ENCODE data around the gene RANGAP1.
"Not testable (repeated sequence)": the region's sequence is repeated elsewhere in the genome, so short reads cannot be mapped to it uniquely, and the experiment has no call there.

RANGAP1 gene

DNA sequence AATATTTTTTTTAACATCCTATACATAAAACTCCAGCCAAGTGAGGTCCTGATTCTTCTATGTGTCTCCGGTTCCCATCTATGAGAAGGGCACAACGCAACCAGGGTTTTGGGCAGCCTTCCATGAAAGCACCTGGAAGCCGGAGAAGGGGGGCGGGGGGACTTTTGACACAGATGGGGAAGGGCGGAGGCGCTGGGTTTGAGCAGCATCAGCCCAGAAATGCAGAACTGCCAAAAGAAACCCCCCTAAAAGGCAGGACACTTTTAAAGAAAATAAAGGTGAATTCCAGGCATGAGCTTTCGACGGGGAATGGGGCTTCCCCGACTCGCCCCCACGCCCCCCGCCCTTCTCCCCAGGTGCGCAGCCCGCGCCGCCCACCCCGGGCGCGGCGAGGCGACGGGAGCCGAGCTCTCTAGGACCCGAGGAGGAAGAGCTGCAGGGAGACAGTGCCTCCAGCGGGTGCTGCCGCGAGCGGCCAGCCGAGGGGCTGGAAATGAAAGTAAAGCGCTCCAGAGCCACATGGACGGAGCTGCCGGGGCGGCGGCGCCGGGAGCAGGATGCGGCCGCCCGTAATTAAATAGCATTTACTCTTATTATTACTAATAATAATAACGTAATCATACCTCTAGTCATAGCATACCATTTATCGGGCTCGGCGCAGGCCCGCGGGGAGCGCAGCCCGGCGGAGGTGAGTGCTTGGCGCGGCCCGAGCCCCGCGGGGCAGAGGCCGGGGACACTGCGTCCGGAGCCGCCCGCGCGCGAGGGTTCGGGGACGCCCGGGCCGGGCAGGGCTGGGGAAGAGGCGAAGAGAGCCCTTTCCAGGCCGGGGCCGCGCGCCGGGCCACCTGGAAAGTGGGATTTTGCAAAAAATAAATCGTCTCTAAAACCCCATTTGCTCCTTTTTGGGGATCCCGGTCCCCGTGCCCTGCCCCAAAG lies 15.4 kb upstream of the RANGAP1 start, which contains the start of gene ZC3H7B:
TSS of gene ZC3H7B (plus strand) at position 441 of the 936 bp plus-strand sequence. CDS start 19,136 bp downstream, outside the sequence.
- DNase-seq (ENCODE audit: extremely low read depth, low read depth): no peak
- TF ChIP-seq, protein P1, sequence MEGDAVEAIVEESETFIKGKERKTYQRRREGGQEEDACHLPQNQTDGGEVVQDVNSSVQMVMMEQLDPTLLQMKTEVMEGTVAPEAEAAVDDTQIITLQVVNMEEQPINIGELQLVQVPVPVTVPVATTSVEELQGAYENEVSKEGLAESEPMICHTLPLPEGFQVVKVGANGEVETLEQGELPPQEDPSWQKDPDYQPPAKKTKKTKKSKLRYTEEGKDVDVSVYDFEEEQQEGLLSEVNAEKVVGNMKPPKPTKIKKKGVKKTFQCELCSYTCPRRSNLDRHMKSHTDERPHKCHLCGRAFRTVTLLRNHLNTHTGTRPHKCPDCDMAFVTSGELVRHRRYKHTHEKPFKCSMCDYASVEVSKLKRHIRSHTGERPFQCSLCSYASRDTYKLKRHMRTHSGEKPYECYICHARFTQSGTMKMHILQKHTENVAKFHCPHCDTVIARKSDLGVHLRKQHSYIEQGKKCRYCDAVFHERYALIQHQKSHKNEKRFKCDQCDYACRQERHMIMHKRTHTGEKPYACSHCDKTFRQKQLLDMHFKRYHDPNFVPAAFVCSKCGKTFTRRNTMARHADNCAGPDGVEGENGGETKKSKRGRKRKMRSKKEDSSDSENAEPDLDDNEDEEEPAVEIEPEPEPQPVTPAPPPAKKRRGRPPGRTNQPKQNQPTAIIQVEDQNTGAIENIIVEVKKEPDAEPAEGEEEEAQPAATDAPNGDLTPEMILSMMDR (IDR thresholded peaks at IDR 0.05; ENCODE audit: low read depth, low read length, missing control alignments): peak; percentile 37

DNA sequence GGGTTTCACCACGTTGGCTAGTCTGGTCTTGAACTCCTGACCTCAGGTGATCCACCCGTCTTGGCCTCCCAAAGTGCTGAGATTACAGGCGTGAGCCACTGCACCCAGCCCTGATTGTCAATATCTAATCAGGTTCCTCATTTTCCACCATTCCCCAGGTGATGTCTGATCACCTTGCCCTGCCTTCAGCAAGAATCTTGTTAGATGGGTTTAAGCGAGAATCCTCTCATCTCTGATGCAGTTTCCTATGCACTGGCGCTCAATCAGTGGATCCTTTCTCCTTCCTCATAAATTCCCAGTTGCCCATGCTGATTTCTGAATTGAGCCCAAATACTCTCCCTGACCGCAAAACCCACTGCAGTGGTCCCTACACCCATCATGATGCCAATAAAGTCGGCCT lies 14.7 kb upstream of the RANGAP1 start:
- no peak for DNase-seq (ENCODE audit: extremely low read depth, low read depth)
- TF ChIP-seq, protein P1 (IDR thresholded peaks at IDR 0.05; ENCODE audit: low read depth, low read length, missing control alignments): no peak

More for the DNA sequence above, 15.4 kb upstream of the RANGAP1 start, which contains the start of gene ZC3H7B:
- H3K4me3 ChIP-seq (replicated peaks; ENCODE audit: low read depth, low read length): peak within 1 kb of the TSS; percentile 93

GRCh38 chr22:41296826-41297667 lies 11.1 kb upstream of the RANGAP1 start:
- TF ChIP-seq, protein P1 (IDR thresholded peaks at IDR 0.05; ENCODE audit: low read depth, low read length, missing control alignments): no peak
- DNase-seq (ENCODE audit: extremely low read depth, low read depth): no peak
- H3K4me3 ChIP-seq (replicated peaks; ENCODE audit: low read depth, low read length): no peak overlapping the region

More for the DNA sequence above, 14.7 kb upstream of the RANGAP1 start:
- peak overlapping the region; percentile 93 for H3K4me3 ChIP-seq (replicated peaks; ENCODE audit: low read depth, low read length)

DNA sequence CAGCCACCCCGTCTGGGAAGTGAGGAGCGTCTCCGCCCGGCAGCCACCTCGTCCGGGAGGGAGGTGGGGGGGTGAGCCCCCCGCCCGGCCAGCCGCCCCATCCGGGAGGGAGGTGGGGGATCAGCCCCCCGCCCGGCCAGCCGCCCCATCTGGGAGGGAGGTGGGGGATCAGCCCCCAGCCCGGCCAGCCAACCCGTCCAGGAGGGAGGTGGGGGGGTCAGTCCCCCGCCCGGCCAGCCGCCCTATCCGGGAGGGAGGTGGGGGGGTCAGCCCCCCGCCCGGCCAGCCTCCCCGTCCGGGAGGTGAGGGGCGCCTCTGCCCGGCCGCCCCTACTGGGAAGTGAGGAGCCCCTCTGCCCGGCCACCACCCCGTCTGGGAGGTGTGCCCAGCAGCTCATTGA lies 8.8 kb upstream of the RANGAP1 start:
- not testable (repeated sequence) for DNase-seq (ENCODE audit: extremely low read depth, low read depth); H3K4me3 ChIP-seq (replicated peaks; ENCODE audit: low read depth, low read length)

DNA sequence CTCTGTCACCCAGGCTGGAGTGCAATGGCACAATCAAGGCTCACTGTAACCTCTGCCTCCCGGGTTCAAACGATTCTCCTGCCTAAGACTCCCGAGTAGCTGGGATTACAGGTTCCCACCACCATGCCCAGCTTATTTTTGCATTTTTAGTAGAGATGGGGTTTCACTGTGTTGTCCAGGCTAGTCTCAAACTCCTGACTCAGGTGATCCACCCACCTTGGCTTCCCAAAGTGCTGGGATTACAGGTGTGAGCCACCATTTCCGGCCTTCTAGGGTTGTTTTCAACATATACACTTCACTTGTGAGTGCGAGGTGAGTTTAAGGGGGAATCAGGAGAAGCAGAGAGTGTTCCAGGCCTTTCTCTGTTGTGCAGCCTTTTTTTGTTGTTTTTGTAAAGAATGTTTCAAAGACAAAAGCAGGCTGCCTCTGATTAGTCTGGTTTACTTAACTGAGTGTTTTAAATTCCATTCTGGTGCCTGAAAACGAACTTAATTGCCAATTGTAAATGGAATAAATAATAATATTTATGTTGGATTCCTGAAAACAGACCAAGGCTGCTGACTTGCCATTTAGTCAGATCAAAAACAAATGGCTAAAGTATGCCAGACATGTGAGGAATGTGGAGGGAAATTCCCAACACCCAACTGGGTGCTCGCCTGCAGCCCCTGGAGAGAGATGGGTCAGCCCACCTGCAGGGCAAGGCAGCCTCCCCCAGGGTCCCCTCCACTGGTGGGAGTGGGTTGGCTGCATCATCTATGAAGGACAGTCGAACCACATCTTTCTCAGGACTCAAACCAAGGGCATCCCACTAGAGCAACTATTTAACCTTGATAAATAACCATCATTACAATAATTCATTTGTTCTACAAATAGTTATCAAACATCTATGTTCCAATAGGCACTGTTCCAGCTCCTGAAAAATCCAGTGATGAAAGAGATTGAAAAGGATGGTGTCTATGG lies 4.6 kb upstream of the RANGAP1 start:
- H3K4me3 ChIP-seq (replicated peaks; ENCODE audit: low read depth, low read length): no peak overlapping the region
- DNase-seq (ENCODE audit: extremely low read depth, low read depth): peak; percentile 78
- TF ChIP-seq, protein P1 (IDR thresholded peaks at IDR 0.05; ENCODE audit: low read depth, low read length, missing control alignments): no peak

- no peak overlapping the region for H3K4me3 ChIP-seq (replicated peaks; ENCODE audit: low read depth, low read length)
- DNase-seq (ENCODE audit: extremely low read depth, low read depth): no peak
- TF ChIP-seq, protein P1 (IDR thresholded peaks at IDR 0.05; ENCODE audit: low read depth, low read length, missing control alignments): no peak
Measured at GRCh38 chr22:41289671-41290070, 3.7 kb upstream of the RANGAP1 start.
